GM18526 (cell line): ENCODE measurements around the gene ADAM33.

Source experiments
- POLR2A ChIP-seq: IDR thresholded peaks from 3 replicates; pipeline ENCODE4 v1.6.1; 2011; ENCODE audit not compliant: insufficient read length; ENCODE audit errors: extremely low read depth

Gene ADAM33

DNA sequence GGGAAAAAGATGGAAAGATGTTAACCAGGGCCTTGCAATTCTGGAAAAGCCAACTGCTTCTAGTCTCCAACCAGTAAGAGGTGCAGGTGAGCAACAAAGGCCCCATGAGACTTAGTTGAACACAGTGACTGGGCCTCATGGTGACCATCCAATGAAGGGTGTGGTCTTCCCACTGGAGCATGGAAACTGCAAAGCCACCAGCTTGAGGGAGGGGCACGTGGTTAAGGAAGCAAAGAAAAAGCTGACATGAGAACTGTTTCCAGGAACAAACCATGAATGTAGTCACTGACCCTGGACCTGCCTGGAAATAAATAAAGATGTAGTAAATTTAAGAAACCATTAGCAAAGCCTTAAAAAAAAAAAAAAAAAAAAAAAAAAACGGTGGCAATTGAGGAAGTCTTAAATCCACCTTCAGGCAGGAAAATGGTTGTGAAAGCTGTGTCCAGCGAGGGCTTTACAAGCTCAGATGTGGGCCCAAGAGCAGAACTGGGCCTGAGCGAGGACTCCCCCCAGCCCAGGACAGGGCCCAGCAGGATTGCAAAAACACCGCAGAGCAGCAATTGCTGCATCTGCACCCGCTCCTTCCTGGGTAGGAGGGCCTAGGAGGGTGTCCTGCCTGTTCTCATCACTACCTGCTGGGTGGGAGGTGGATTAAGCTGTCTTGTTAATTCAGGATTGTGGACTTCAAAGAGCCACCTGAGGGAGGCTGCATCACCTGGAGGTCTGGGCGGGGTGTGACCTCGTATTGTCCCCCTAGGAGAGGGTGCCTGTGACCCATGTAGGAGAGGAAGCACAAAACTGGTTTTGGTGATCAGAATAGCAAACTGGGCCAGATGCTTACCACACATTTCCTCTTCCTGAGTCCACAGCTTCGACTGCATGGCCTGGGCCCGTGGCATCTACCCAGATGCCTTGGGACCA, 28.9 kb downstream of the ADAM33 start:
- no peak for TF ChIP-seq POLR2A

DNA sequence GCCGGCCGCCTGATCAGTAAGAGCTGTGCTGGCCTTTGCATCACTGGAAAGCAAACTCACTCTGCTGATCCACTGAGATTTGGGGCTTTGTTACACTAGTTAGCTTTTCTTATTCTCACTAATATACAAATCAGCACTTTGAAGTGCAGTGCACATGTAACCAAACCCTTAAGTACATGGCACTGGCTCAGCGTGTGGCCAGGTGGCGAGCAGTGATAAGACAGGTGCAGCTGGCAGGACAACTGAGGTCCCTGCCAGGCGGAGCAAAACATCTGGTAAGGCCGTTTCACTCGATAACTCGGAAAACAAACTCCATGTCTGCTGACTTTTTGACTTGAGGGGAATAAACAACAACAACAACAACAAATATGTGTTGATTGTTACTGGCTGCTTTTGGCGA, 29.6 kb downstream of the ADAM33 start:
- no peak for TF ChIP-seq POLR2A

DNA sequence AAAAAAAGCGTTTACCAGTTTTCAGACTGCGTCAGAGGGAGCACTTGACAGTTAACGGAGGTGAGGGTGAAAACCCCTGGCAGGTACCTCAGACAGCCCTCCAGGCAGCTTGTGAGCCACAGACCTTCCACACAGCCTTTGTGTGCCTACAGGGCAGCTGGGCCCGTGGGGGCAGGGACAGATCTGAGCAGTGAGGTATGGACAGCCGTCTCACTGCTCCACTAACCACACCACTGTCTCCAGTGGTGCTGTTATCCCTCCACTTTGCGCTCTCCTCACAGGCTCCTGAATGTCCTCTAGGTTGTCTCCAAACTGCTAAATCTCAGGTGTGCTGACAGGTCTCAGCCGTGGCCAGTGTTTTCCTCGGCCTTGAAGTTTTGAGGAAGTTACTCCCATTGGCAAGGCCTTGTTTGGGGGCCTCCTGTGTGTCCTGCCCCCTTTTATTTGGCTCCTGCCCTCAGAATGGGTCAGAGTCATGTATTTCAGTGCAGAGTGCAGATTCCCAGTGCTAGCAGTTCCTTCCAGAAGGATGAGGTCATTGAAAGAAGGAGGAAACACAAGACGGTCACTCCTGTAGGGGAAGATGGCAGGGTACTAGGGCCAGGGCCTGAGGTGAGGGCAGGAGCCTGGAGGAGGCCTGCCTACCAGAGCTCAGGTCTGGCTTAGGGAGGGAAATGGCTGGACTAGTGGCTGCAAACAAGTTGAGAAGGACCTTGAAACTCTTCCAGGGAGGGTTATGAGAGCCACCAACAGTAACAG, 30.4 kb downstream of the ADAM33 start:
- no peak for TF ChIP-seq POLR2A

DNA sequence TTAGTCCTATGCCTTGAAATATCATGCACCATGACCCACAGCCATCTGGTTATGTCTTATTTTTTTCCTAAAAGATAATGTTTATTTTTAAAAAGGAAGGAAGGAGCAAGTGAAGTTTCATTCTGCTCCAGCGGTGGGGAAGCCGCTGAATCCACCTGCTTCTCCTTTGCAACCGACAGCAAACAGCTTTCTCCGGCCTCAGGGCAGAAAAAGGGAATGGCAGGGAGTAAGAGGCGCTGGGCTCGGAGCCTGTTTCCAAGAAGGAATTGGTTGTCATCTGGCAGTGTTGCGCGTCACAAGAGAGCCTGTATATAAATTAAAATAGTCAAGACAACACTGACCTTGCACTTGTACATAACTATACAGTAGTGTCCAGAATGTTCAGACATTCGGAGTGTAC, 32.9 kb downstream of the ADAM33 start:
- TF ChIP-seq POLR2A = no peak

DNA sequence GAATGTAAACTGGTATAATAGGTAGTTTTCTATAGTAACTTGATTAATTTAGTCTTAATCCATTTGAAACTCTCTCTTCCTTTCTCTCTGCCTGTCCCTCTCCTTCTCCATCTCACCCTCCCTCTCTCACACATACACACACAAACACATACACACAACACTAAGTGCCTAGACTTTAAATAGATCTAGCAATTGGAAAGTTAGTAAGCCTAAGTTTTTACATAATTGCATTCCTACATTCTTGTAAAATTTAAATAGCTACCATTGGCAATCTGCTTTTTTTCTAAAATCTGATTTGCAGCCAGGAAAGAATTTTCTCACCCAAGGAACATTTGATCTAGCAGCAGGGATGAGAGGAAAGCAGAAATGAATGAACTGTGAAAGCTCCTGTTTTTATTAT, 34.3 kb downstream of the ADAM33 start:
- TF ChIP-seq POLR2A = no peak

DNA sequence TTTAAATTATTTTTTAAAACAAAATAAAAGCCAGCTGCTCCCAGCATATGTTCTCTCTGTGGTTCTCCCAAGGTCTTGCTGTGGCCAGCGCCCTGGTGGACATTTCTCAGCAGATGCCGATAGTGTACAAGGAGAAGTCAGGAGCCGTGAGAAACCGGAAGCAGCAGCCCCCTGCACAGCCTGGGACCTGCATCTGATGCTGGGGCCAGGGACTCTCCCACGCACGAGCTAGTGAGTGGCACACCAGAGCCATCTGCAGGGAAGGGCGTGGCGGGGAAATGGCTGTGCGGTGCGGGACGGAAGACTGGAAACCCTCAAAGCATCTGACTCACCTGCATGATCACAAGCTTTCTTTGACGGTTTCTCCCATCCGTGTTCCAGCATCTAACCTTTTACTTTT, 35.2 kb downstream of the ADAM33 start:
- no peak for TF ChIP-seq POLR2A

DNA sequence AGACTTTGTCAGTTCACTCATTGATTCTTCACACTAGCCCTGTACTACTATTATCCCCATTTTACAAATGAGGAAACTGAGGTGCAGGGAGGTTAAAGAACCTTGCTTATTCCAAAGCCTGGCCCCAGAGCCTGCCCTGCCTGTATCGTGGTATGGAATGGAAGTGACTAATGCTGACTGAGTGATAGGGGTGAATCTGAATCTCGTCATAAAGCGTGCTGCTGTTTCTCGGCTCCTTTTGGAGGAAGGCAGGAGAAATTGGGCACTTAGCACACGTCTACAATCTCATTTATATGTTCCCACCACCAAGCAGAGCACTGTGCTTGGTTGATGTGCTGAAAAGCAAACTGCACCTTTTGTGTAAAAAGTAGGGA, 35.8 kb downstream of the ADAM33 start:
- TF ChIP-seq POLR2A = no peak

DNA sequence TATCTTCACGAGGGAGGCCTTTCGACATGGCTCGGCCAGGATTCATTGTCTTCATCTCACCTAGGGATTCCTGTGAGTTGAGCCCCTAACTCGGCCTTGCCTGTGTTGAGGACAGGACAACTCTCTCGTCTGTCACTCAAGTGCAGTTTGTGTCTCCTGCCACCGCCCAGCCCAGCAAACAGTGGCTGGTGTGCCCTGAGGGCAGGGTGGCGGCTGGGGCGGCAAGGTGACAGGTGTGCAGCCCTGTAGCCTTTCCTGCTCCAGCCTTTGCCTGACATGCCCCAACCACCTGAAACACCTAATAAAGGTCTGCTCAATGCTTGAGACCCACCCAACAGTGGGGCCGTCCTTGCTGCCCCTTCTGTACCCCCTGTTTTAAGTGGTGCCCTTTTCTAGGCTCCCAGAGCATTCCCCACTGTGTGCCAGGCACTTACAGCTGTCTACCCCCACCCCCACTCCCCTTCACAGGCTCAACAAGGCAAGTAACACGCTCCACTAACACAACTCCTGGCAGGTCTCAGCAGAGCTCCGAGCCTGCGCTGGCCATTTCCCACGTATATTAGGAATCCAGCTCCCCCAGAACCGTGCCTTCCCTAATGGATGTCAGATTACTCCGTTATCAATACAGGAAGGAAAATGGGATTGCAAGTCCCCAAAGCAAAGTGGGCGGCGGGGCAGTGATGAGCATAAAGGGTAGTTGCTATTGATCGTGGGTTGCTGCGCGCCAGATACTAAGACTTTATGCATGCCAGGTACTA, 36.3 kb downstream of the ADAM33 start:
- TF ChIP-seq POLR2A = no peak

DNA sequence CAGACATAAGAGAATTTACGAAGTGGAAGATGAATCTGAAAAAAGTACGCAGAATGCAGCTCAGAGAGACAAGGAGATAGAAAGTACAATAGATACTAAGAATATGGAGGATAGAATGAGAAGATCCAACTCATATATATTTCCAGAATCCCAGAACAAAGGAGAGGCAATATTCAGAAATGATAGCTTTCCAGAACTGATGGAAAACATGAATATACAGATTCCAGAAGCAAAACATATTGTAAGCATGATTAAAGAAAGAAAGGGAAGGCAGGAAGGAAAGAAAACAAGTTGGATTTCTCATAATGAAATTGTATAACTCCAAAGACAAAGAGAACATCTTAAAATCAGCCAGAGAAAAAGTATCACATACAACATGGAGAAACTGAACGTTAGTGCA, 41.6 kb downstream of the ADAM33 start:
- no peak for TF ChIP-seq POLR2A

DNA sequence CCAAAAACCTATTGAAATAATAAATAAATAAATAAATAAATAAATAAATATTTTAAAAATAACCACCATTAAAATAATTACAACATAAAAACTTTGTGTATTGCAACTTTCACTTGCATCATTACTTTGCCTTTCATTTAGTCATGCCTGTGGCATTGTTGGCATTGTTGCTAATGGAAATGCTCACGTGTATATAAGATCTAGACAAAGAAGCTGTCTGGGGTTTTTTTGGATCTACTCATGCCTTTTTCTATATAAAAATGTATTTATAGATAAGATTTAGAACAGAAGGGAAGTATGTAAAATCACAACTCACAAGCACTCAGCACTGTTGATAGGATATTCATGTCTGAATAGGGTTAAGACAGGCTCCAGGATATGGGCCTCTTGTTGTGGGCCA, 46.5 kb downstream of the ADAM33 start:
- TF ChIP-seq POLR2A = no peak

DNA sequence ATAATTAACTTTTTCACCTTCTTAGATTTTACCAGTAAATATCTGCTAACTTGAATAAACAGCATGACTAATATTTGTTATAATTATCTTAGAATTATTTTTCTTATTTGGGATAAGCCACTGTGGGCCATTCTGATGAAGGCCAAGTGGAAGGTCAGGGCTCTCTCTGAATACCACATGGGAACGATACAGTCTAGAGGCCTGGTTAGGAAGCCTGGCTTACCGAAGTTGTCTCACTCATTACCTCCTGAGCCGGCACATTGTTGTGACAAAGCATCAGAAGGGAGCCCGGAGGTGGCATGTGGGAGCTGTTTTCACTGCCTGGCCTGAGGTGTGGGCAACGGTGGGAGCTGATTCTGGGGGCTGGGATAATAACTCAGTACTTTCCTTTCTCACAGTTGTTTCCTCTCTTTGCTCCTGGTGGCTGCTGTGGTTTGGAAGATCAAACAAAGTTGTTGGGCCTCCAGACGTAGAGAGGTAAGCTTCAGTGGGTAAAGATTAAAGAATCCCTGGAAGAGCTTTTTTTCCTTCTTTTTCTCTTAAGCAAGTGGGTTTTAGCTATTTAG, 47.8 kb downstream of the ADAM33 start:
- no peak for TF ChIP-seq POLR2A

DNA sequence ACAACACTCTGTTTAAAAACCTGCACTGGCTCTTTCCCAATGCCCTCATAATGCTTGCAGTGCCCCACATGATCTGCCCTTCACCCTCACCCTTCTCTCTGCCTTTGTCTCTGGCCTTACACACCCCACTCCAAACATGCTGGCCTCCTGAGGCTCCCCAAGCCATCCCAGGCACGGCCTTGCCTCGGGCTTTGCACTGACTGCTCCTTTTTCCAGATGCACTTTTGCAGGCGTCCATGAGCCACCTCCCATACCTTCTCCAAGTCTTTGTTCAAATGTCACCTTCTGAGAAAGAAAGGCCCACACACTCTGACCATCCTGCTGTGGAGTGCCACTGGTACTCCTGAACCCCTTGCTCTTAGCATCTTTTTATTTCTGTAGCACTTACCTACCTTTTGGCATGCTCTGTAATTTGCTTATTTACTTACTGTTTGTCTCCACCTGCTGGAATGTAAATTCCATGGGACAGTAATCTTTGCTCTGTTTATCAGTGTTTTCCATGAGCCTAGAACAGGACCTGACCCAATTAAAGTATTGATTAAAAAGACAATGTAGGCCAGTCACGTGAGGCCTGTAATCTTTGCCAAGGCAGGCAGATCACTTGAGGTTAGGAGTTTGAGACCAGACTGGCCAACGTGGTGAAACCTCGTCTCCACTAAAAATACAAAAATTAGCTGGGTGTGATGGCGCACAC, 49.4 kb downstream of the ADAM33 start:
- TF ChIP-seq POLR2A = no peak

DNA sequence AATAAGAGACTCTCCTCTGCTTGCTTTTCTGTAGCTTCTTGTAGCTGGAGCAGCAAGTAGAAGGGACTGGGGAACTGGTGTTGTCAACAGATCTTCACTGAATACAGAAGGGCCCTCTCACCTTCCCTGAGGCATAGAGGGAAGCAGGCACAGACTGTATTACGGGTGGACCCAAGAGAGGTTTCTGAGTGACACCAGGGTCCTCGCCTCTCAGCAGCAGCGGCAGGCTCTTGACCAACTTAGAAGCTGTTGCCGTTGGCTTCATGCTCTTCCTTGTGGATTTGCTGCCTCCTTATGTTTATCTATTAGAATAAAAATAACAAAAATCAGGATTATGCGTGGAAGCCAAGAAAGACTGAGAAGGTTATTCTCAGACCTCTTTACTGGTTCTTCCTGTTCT, 50.3 kb downstream of the ADAM33 start:
- TF ChIP-seq POLR2A = no peak

DNA sequence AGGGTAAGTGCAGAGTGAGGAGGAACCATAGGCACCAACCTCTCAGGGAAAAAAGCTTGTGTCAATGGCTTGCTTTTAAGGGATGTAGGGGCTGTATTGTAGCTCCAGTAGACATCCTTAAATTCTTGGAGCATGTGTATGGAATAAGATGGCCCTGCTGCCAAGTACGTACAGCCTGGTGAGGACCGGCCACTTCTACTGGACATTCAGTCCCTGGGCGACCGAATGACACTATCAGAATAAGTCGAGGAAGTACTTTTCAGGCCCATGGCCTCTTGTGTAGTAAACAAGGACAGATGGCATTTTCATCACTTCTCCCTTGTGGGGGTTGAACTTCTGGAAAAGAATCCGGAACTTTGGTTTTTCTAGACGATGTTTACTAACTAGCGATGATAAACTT, 51.4 kb downstream of the ADAM33 start:
- TF ChIP-seq POLR2A = no peak

DNA sequence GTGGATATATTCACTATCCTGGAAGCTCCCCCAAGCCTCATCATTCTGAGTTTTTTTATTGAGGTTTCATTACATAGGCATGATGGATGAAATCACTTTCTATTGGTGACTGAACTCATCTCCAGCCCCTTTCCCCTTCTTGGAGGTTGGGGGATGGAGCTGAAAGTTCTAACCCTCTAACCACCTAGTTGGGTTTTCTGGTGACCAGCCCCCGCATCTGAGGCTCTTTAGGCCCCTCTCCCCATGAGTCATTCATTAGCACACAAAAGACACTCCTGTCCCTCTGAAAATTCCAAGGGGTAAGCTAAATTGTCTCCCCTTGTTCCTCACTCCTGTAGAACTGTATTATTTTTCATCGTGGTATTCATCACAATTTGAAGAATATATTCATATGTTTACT, 51.9 kb downstream of the ADAM33 start:
- no peak for TF ChIP-seq POLR2A
